Loucy (cell line): ENCODE data around the gene ZNF837.
A peak's percentile ranks its signal among the peaks of the same experiment; 100 is the strongest.

Experiments used
- H2AFZ ChIP-seq: fragments of 200-600 bp; sonication (generic); 2 replicates; pipeline ENCODE4 v1.6.0; 2016; ENCODE audit warnings: antibody characterized with exemption, mild to moderate bottlenecking, low read length, moderate library complexity
- H3F3A ChIP-seq: fragments of 200-600 bp; 2 replicates; pipeline ENCODE4 v1.6.0; 2016; ENCODE audit warnings: antibody characterized with exemption, low read depth, mild to moderate bottlenecking
- H3K27me3 ChIP-seq: fragments of 200-600 bp; sonication (generic); 2 replicates; pipeline ENCODE4 v1.6.1; 2014; ENCODE audit warnings: low read length, mild to moderate bottlenecking; ENCODE audit not compliant: insufficient read depth, poor library complexity, severe bottlenecking
- H3K36me3 ChIP-seq: fragments of 200-600 bp; sonication (generic); 2 replicates; pipeline ENCODE4 v1.6.1; 2016; ENCODE audit warnings: low read length; ENCODE audit not compliant: insufficient read depth
- H3K4me1 ChIP-seq: fragments of 200-600 bp; sonication (generic); 2 replicates; pipeline ENCODE4 v1.5.1; 2014; ENCODE audit warnings: low read length, mild to moderate bottlenecking; ENCODE audit not compliant: insufficient read depth, poor library complexity, severe bottlenecking
- H3K4me2 ChIP-seq: fragments of 200-600 bp; sonication (generic); 2 replicates; pipeline ENCODE4 v1.6.0; 2014; ENCODE audit warnings: antibody characterized with exemption, low read length, low read depth, mild to moderate bottlenecking; ENCODE audit not compliant: poor library complexity, severe bottlenecking
- H3K4me3 ChIP-seq: fragments of 200-600 bp; sonication (generic); 2 replicates; pipeline ENCODE4 v1.5.1; 2014; ENCODE audit warnings: low read length, mild to moderate bottlenecking, mixed read lengths; ENCODE audit not compliant: poor library complexity, severe bottlenecking
- H3K79me2 ChIP-seq: fragments of 200-600 bp; sonication (generic); 2 replicates; pipeline ENCODE4 v1.6.1; 2014; ENCODE audit warnings: low read length; ENCODE audit not compliant: insufficient read depth
- H3K9ac ChIP-seq: fragments of 200-600 bp; sonication (generic); 2 replicates; pipeline ENCODE4 v1.6.0; 2014; ENCODE audit warnings: mild to moderate bottlenecking, low read depth, low read length, moderate library complexity; ENCODE audit not compliant: poor library complexity, severe bottlenecking
- H3K9me2 ChIP-seq: fragments of 200-600 bp; sonication (generic); replicated peaks from 2 replicates; pipeline ENCODE4 v1.6.1; 2016; ENCODE audit warnings: low read depth, low read length, mixed read lengths
- H3K9me3 ChIP-seq: fragments of 200-600 bp; sonication (generic); 2 replicates; pipeline ENCODE4 v1.6.1; 2014; ENCODE audit warnings: mild to moderate bottlenecking, antibody characterized with exemption, low read length, low read depth; ENCODE audit not compliant: insufficient read depth
- H4K20me1 ChIP-seq: fragments of 200-600 bp; sonication (generic); 2 replicates; pipeline ENCODE4 v1.6.0; 2014; ENCODE audit warnings: antibody characterized with exemption, low read length, mild to moderate bottlenecking; ENCODE audit not compliant: insufficient read depth, poor library complexity, severe bottlenecking
- CTCF ChIP-seq: fragments of 200-600 bp; sonication (generic); conservative IDR thresholded peaks from 2 replicates; pipeline ENCODE4 v1.5.1; 2014; ENCODE audit warnings: mild to moderate bottlenecking, antibody characterized with exemption, low read length
- EZH2phosphoT487 ChIP-seq: fragments of 200-600 bp; IDR thresholded peaks from 2 replicates; pipeline ENCODE4 v1.6.1; 2018; ENCODE audit warnings: antibody characterized with exemption, mild to moderate bottlenecking, moderate library complexity, borderline replicate concordance

Gene ZNF837

GRCh38 chr19:58380662-58381459, at the start of gene ZNF837:
TSS of gene ZNF837 (minus strand) at chr19:58381030. CDS start at chr19:58369332, 11,698 bp downstream.
- Histone ChIP-seq H2AFZ (peak within 1 kb of the TSS; percentile 92), H3K9me3 (no peaks in the 10 kb centered on the region), H3K27me3 (no peaks in the 10 kb centered on the region), H3K4me2 (peak within 1 kb of the TSS; percentile 84), H3K9me2 (no peaks in the 10 kb centered on the region), H3F3A (no peaks in the 10 kb centered on the region), H3K9ac (peak within 1 kb of the TSS; percentile 83), H3K79me2 (peaks cover 13% of the 10 kb centered on the region; the same call in 1 of the 2 replicates), H3K4me1 (peaks cover 18% of the 10 kb centered on the region), H3K4me3 (peak within 1 kb of the TSS; percentile 77), H3K36me3 (no peaks in the 10 kb centered on the region), H4K20me1 (no peaks in the 10 kb centered on the region)
- TF ChIP-seq CTCF = no peak
- no peak for TF ChIP-seq EZH2phosphoT487

- H3K4me2 ChIP-seq = no peak overlapping the region
- no peak overlapping the region for H3K4me3 ChIP-seq
- no peaks in the 10 kb centered on the region for H3K9me2 ChIP-seq
- H3K79me2 ChIP-seq = no peaks in the 10 kb centered on the region
- H2AFZ ChIP-seq = no peak overlapping the region
- TF ChIP-seq EZH2phosphoT487 (no peak), CTCF (no peak)
- no peaks in the 10 kb centered on the region for H3K36me3 ChIP-seq
- H3K4me1 ChIP-seq = no peaks in the 10 kb centered on the region
- H3K27me3 ChIP-seq = no peaks in the 10 kb centered on the region
- peaks cover 22% of the 10 kb centered on the region; the same call in 1 of the 2 replicates for H3K9me3 ChIP-seq
- no peak overlapping the region for H3K9ac ChIP-seq
- H4K20me1 ChIP-seq = no peaks in the 10 kb centered on the region
- H3F3A ChIP-seq = no peaks in the 10 kb centered on the region
Observed at GRCh38 chr19:58429745-58430144, 48.9 kb upstream of the ZNF837 start.

- no peak overlapping the region for H3K4me3 ChIP-seq
- H2AFZ ChIP-seq = no peak overlapping the region
- TF ChIP-seq EZH2phosphoT487 (no peak), CTCF (no peak)
- H3K27me3 ChIP-seq = no peaks in the 10 kb centered on the region
- no peaks in the 10 kb centered on the region for H3K4me1 ChIP-seq
- H3K36me3 ChIP-seq = no peaks in the 10 kb centered on the region
- peaks cover 14% of the 10 kb centered on the region; the same call in 1 of the 2 replicates for H3K9me3 ChIP-seq
- H3K79me2 ChIP-seq = no peaks in the 10 kb centered on the region
- no peaks in the 10 kb centered on the region for H3K9me2 ChIP-seq
- no peaks in the 10 kb centered on the region for H3F3A ChIP-seq
- no peak overlapping the region for H3K4me2 ChIP-seq
- no peak overlapping the region for H3K9ac ChIP-seq
- H4K20me1 ChIP-seq = no peaks in the 10 kb centered on the region
Observed at GRCh38 chr19:58428617-58429016, 47.8 kb upstream of the ZNF837 start.
